ENCODE data around the gene GAS7.

GAS7 gene

GRCh38 chr17:9998060-9998459 lies 200.3 kb downstream of the GAS7 start:
- Histone ChIP-seq H2BK12ac (ENCODE audit: low read length) (no peak overlapping the region), H4K12ac (ENCODE audit: low read depth, low read length) (no peak overlapping the region), H3K4ac (ENCODE audit: low read depth, low read length) (no peak overlapping the region), H2AFZ (ENCODE audit: insufficient read depth, low read length, poor library complexity) (no peak overlapping the region), H3K79me2 (ENCODE audit: control insufficient read depth, insufficient read depth, low read length, poor library complexity) (no peaks in the 10 kb centered on the region), H3K79me1 (ENCODE audit: low read length) (no peaks in the 10 kb centered on the region), H3K23ac (ENCODE audit: low read length) (no peak overlapping the region), H2AK5ac (ENCODE audit: low read length) (no peak overlapping the region), H3K18ac (ENCODE audit: low read length) (no peak overlapping the region), H2BK120ac (ENCODE audit: insufficient read depth, low read length, poor library complexity) (no peak overlapping the region), H3K9ac (ENCODE audit: low read length) (no peak overlapping the region), H3K36me3 (ENCODE audit: control insufficient read depth in 1 of 2, insufficient read depth in 2 of 2, low read length in 2 of 2) (no peaks in the 10 kb centered on the region), H2BK5ac (ENCODE audit: low read depth, low read length, poor library complexity) (no peak overlapping the region), H3K27me3 (ENCODE audit: insufficient read depth, low read length) (no peaks in the 10 kb centered on the region), H4K91ac (ENCODE audit: low read depth, low read length) (no peak overlapping the region), H3K9me3 (ENCODE audit: insufficient read depth, low read depth, low read length) (no peaks in the 10 kb centered on the region), H3K4me1 (ENCODE audit: control insufficient read depth in 1 of 2, insufficient read depth in 2 of 2, low read length in 2 of 2) (peaks cover 0 to 3% of the 10 kb centered on the region in 2 experiments), H3K14ac (ENCODE audit: low read length) (no peak overlapping the region), H3K4me2 (ENCODE audit: low read length) (no peak overlapping the region), H3K4me3 (ENCODE audit: low read depth, low read length) (no peak overlapping the region), H3K27ac (ENCODE audit: low read depth, low read length) (no peak overlapping the region), H4K8ac (ENCODE audit: low read depth, low read length) (no peak overlapping the region)
- no CpG with 5 or more reads among the region's 3 CpGs for WGBS (ENCODE audit: extremely low coverage, insufficient coverage, insufficient read length)
- no peak for DNase-seq

- no peaks in the 10 kb centered on the region for H3K79me2 ChIP-seq (ENCODE audit: control insufficient read depth, insufficient read depth, low read length, poor library complexity)
- no peak overlapping the region for H2BK120ac ChIP-seq (ENCODE audit: insufficient read depth, low read length, poor library complexity)
- no peak overlapping the region for H3K9ac ChIP-seq (ENCODE audit: low read length)
- H4K8ac ChIP-seq (ENCODE audit: low read depth, low read length), result no peak overlapping the region
- H2BK5ac ChIP-seq (ENCODE audit: low read depth, low read length, poor library complexity), result no peak overlapping the region
- H3K79me1 ChIP-seq (ENCODE audit: low read length), result no peaks in the 10 kb centered on the region
- peak; percentile 38 to 55 for DNase-seq
- no peak overlapping the region for H2AK5ac ChIP-seq (ENCODE audit: low read length)
- H3K27me3 ChIP-seq (ENCODE audit: insufficient read depth, low read length), result no peaks in the 10 kb centered on the region
- H2BK12ac ChIP-seq (ENCODE audit: low read length), result no peak overlapping the region
- no peak overlapping the region for H3K4me2 ChIP-seq (ENCODE audit: low read length)
- H4K91ac ChIP-seq (ENCODE audit: low read depth, low read length), result no peak overlapping the region
- H3K36me3 ChIP-seq (ENCODE audit: control insufficient read depth in 1 of 2, insufficient read depth in 2 of 2, low read length in 2 of 2), result no peaks in the 10 kb centered on the region
- no peaks in the 10 kb centered on the region for H3K9me3 ChIP-seq (ENCODE audit: insufficient read depth, low read depth, low read length)
- H2AFZ ChIP-seq (ENCODE audit: insufficient read depth, low read length, poor library complexity), result no peak overlapping the region
- no peak overlapping the region for H4K12ac ChIP-seq (ENCODE audit: low read depth, low read length)
- H3K23ac ChIP-seq (ENCODE audit: low read length), result no peak overlapping the region
- H3K4ac ChIP-seq (ENCODE audit: low read depth, low read length), result no peak overlapping the region
- no peak overlapping the region for H3K27ac ChIP-seq (ENCODE audit: low read depth, low read length)
- no CpG with 5 or more reads among the region's 4 CpGs for WGBS (ENCODE audit: extremely low coverage, insufficient coverage, insufficient read length)
- H3K4me3 ChIP-seq (ENCODE audit: low read depth, low read length), result peak overlapping the region; percentile 49
- no peak overlapping the region for H3K18ac ChIP-seq (ENCODE audit: low read length)
- H3K14ac ChIP-seq (ENCODE audit: low read length), result no peak overlapping the region
- H3K4me1 ChIP-seq (ENCODE audit: control insufficient read depth in 1 of 2, insufficient read depth in 2 of 2, low read length in 2 of 2), result peaks cover 11 to 13% of the 10 kb centered on the region in 2 experiments
These were observed 203.6 kb downstream of the GAS7 start for GRCh38 chr17:9994761-9995160.

GRCh38 chr17:9991796-9992195 lies 206.6 kb downstream of the GAS7 start:
- Histone ChIP-seq H3K18ac (ENCODE audit: low read length) (no peak overlapping the region), H2AFZ (ENCODE audit: insufficient read depth, low read length, poor library complexity) (no peak overlapping the region), H3K14ac (ENCODE audit: low read length) (no peak overlapping the region), H2AK5ac (ENCODE audit: low read length) (no peak overlapping the region), H2BK120ac (ENCODE audit: insufficient read depth, low read length, poor library complexity) (no peak overlapping the region), H2BK5ac (ENCODE audit: low read depth, low read length, poor library complexity) (no peak overlapping the region), H3K4me3 (ENCODE audit: low read depth, low read length) (no peak overlapping the region), H3K9ac (ENCODE audit: low read length) (no peak overlapping the region), H3K79me2 (ENCODE audit: control insufficient read depth, insufficient read depth, low read length, poor library complexity) (no peaks in the 10 kb centered on the region), H4K91ac (ENCODE audit: low read depth, low read length) (no peak overlapping the region), H3K9me3 (ENCODE audit: insufficient read depth, low read depth, low read length) (no peaks in the 10 kb centered on the region), H2BK12ac (ENCODE audit: low read length) (no peak overlapping the region), H3K27ac (ENCODE audit: low read depth, low read length) (no peak overlapping the region), H3K4ac (ENCODE audit: low read depth, low read length) (no peak overlapping the region), H4K8ac (ENCODE audit: low read depth, low read length) (no peak overlapping the region), H3K79me1 (ENCODE audit: low read length) (peaks cover 2% of the 10 kb centered on the region), H3K36me3 (ENCODE audit: control insufficient read depth in 1 of 2, insufficient read depth in 2 of 2, low read length in 2 of 2) (no peaks in the 10 kb centered on the region), H3K4me2 (ENCODE audit: low read length) (no peak overlapping the region), H4K12ac (ENCODE audit: low read depth, low read length) (no peak overlapping the region), H3K27me3 (ENCODE audit: insufficient read depth, low read length) (no peaks in the 10 kb centered on the region), H3K23ac (ENCODE audit: low read length) (no peak overlapping the region), H3K4me1 (ENCODE audit: control insufficient read depth in 1 of 2, insufficient read depth in 2 of 2, low read length in 2 of 2) (peaks cover 16 to 18% of the 10 kb centered on the region in 2 experiments)
- DNase-seq, result peak; percentile 88 to 95
- no CpG with 5 or more reads among the region's 7 CpGs for WGBS (ENCODE audit: extremely low coverage, insufficient coverage, insufficient read length)

- Histone ChIP-seq H3K79me1 (ENCODE audit: low read length) (peaks cover 2% of the 10 kb centered on the region), H3K36me3 (ENCODE audit: control insufficient read depth in 1 of 2, insufficient read depth in 2 of 2, low read length in 2 of 2) (no peaks in the 10 kb centered on the region)
- WGBS (ENCODE audit: extremely low coverage, insufficient coverage, insufficient read length), result no CpG with 5 or more reads among the region's 7 CpGs
These were observed 207.1 kb downstream of the GAS7 start for GRCh38 chr17:9991351-9991750.

More at GRCh38 chr17:9991351-9991750, 207.1 kb downstream of the GAS7 start:
- no peaks in the 10 kb centered on the region for H3K27me3 ChIP-seq (ENCODE audit: insufficient read depth, low read length)
- no peak overlapping the region for H4K8ac ChIP-seq (ENCODE audit: low read depth, low read length)
- H3K14ac ChIP-seq (ENCODE audit: low read length), result no peak overlapping the region
- H2AFZ ChIP-seq (ENCODE audit: insufficient read depth, low read length, poor library complexity), result no peak overlapping the region
- H2BK5ac ChIP-seq (ENCODE audit: low read depth, low read length, poor library complexity), result no peak overlapping the region
- H3K4ac ChIP-seq (ENCODE audit: low read depth, low read length), result no peak overlapping the region
- H2AK5ac ChIP-seq (ENCODE audit: low read length), result no peak overlapping the region
- no peak overlapping the region for H2BK12ac ChIP-seq (ENCODE audit: low read length)
- no peak overlapping the region for H3K27ac ChIP-seq (ENCODE audit: low read depth, low read length)
- H2BK120ac ChIP-seq (ENCODE audit: insufficient read depth, low read length, poor library complexity), result no peak overlapping the region
- H4K91ac ChIP-seq (ENCODE audit: low read depth, low read length), result no peak overlapping the region
- H3K79me2 ChIP-seq (ENCODE audit: control insufficient read depth, insufficient read depth, low read length, poor library complexity), result no peaks in the 10 kb centered on the region
- H3K9ac ChIP-seq (ENCODE audit: low read length), result no peak overlapping the region
- no peak overlapping the region for H3K4me2 ChIP-seq (ENCODE audit: low read length)
- no peak overlapping the region for H3K4me3 ChIP-seq (ENCODE audit: low read depth, low read length)
- H4K12ac ChIP-seq (ENCODE audit: low read depth, low read length), result no peak overlapping the region
- no peak overlapping the region for H3K18ac ChIP-seq (ENCODE audit: low read length)
- H3K23ac ChIP-seq (ENCODE audit: low read length), result no peak overlapping the region
- peaks cover 16 to 18% of the 10 kb centered on the region in 2 experiments for H3K4me1 ChIP-seq (ENCODE audit: control insufficient read depth in 1 of 2, insufficient read depth in 2 of 2, low read length in 2 of 2)
- H3K9me3 ChIP-seq (ENCODE audit: insufficient read depth, low read depth, low read length), result no peaks in the 10 kb centered on the region
- DNase-seq, result no peak

Data from trophoblast cell (in vitro differentiated cells and primary cell).